HepG2 (cell line): ENCODE data around the gene WDR73. TPM values are rescaled to one million over a fixed set of nuclear protein-coding genes. Genes with fewer than 3 reads are reported as not detected.
A peak's percentile ranks its signal among the peaks of the same experiment; 100 is the strongest.

Experiments used
- EZH2 ChIP-seq: conservative IDR thresholded peaks from 2 replicates; pipeline ENCODE4 v1.6.1; 2012; ENCODE audit warnings: mild to moderate bottlenecking, low read depth, low read length, moderate library complexity
- GZF1 ChIP-seq: sonication (generic); formaldehyde crosslinking; IDR thresholded peaks from 2 replicates; pipeline ENCODE4 v1.5.1; 2020; ENCODE audit warnings: mild to moderate bottlenecking, missing genetic modification reagents
- HOXA7 ChIP-seq: sonication (generic); formaldehyde crosslinking; IDR thresholded peaks from 2 replicates; pipeline ENCODE4 v1.8.1; 2022; ENCODE audit warnings: mild to moderate bottlenecking, missing genetic modification reagents, moderate library complexity
- KLF12 ChIP-seq: sonication (generic); formaldehyde crosslinking; IDR thresholded peaks from 2 replicates; pipeline ENCODE4 v1.4.0; 2020; ENCODE audit warnings: missing genetic modification reagents, borderline replicate concordance
- KMT2A ChIP-seq: sonication (generic); formaldehyde crosslinking; IDR thresholded peaks from 2 replicates; pipeline ENCODE4 v1.4.0; 2020; ENCODE audit warnings: missing genetic modification reagents
- MTF1 ChIP-seq: sonication (generic); formaldehyde crosslinking; IDR thresholded peaks from 2 replicates; pipeline ENCODE4 v1.5.0; 2020; ENCODE audit warnings: missing genetic modification reagents
- TBX3 ChIP-seq: fragments of 450-650 bp; IDR thresholded peaks from 2 replicates; pipeline ENCODE4 v1.6.1; 2017; ENCODE audit warnings: antibody characterized with exemption, mild to moderate bottlenecking, inconsistent platforms, borderline replicate concordance
- ZBTB21 ChIP-seq: sonication (generic); formaldehyde crosslinking; IDR thresholded peaks from 2 replicates; pipeline ENCODE4 v1.4.0; 2020; ENCODE audit warnings: missing genetic modification reagents
- ZNF234 ChIP-seq: sonication (generic); formaldehyde crosslinking; conservative IDR thresholded peaks from 2 replicates; pipeline ENCODE4 v1.5.1; 2020; ENCODE audit warnings: mild to moderate bottlenecking, missing genetic modification reagents
- ZNF251 ChIP-seq: sonication (generic); formaldehyde crosslinking; IDR thresholded peaks from 2 replicates; pipeline ENCODE4 v1.9.0; 2021; ENCODE audit warnings: mild to moderate bottlenecking, missing genetic modification reagents
- ZNF629 ChIP-seq: sonication (generic); formaldehyde crosslinking; conservative IDR thresholded peaks from 2 replicates; pipeline ENCODE4 v1.5.0; 2020; ENCODE audit warnings: missing genetic modification reagents
- ZNF816 ChIP-seq: sonication (generic); formaldehyde crosslinking; IDR thresholded peaks from 2 replicates; pipeline ENCODE4 v1.8.0; 2022; ENCODE audit warnings: missing genetic modification reagents, mild to moderate bottlenecking, borderline replicate concordance
- polyA plus RNA-seq, 8 experiments: library from polyadenylated mRNA; depleted of rRNA in 3 of 8; stranded (reverse) in 7 of 8; unstranded in 1 of 8; fragments of >200 nt; fragmentation: Illumina TruSeq in 4 of 8; extraction: Trizol in 4 of 8; gene quantifications; 2 replicates each; pipeline versions ENCODE4 v1.2.1 to v1.2.3, GENCODE V29; 2011 to 2016; ENCODE audit warnings: low read depth in 4 of 8, missing spikeins in 1 of 8, mixed read lengths in 1 of 8; ENCODE audit not compliant: insufficient read depth in 1 of 8
- total RNA-seq, 5 experiments: library from RNA; depleted of rRNA; stranded (reverse); fragments of >200 nt; fragmentation: Illumina TruSeq; extraction: Trizol; gene quantifications; 2 replicates each; pipeline ENCODE4 v1.2.3, GENCODE V29; 2016; ENCODE audit warnings: low read depth in 1 of 5
- TF ChIP-seq, protein P1 (sequence below): sonication (generic); formaldehyde crosslinking; IDR thresholded peaks from 2 replicates; pipeline ENCODE4 v1.5.0; 2020; ENCODE audit warnings: mild to moderate bottlenecking, missing genetic modification reagents, borderline replicate concordance
- TF ChIP-seq, protein P2 (sequence below): sonication (generic); formaldehyde crosslinking; IDR thresholded peaks from 2 replicates; pipeline ENCODE4 v1.8.1; 2022; ENCODE audit warnings: low read depth, mild to moderate bottlenecking, missing genetic modification reagents
- TF ChIP-seq, protein P3 (sequence below): sonication (generic); formaldehyde crosslinking; IDR thresholded peaks from 2 replicates; pipeline ENCODE4 v1.8.0; 2022; ENCODE audit warnings: missing genetic modification reagents, mild to moderate bottlenecking, moderate library complexity, borderline replicate concordance

WDR73 gene
- total and polyA plus RNA-seq, 2 of the 13 experiments (the other 11 are each of a cell fraction or from before 2014, with no cell fraction given), result 20.0 to 35.5 TPM

DNA sequence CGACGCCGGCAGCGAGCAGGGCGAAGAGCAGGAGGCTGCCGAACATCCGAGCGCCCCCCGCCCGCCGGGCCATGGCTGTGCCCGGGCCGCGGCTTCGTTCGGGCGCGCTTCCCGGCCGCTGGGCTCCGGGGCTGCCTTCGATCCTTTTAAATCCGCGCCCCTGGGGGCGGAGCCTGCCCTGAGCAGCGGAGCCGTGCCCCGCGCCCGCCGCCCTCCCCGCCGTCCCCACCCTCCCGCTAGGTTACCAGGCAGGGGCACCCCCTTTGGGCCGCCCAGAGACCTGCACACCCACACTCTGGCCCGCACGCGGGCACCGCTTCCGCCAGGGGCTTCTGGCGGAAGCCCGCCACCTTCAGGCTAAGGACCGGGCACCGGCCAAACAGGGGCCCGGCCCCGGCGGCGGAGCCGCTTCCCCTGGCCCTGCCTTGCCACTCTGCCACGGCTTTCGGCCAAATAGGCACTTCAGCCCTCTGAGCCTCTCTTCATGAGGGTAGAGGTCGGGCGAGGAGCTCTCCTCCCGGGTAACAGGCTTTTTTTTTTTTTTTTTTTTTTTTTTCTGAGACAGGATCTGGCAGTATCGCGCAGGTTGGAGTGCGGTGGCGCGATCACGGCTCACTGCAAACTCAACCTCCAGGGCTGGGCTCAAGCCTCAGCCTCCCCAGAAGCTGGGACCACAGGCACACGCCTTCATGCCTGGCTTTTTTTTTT is 4.2 kb upstream of the WDR73 start, which contains the start of gene NMB (continued):
- TF ChIP-seq, protein P1, sequence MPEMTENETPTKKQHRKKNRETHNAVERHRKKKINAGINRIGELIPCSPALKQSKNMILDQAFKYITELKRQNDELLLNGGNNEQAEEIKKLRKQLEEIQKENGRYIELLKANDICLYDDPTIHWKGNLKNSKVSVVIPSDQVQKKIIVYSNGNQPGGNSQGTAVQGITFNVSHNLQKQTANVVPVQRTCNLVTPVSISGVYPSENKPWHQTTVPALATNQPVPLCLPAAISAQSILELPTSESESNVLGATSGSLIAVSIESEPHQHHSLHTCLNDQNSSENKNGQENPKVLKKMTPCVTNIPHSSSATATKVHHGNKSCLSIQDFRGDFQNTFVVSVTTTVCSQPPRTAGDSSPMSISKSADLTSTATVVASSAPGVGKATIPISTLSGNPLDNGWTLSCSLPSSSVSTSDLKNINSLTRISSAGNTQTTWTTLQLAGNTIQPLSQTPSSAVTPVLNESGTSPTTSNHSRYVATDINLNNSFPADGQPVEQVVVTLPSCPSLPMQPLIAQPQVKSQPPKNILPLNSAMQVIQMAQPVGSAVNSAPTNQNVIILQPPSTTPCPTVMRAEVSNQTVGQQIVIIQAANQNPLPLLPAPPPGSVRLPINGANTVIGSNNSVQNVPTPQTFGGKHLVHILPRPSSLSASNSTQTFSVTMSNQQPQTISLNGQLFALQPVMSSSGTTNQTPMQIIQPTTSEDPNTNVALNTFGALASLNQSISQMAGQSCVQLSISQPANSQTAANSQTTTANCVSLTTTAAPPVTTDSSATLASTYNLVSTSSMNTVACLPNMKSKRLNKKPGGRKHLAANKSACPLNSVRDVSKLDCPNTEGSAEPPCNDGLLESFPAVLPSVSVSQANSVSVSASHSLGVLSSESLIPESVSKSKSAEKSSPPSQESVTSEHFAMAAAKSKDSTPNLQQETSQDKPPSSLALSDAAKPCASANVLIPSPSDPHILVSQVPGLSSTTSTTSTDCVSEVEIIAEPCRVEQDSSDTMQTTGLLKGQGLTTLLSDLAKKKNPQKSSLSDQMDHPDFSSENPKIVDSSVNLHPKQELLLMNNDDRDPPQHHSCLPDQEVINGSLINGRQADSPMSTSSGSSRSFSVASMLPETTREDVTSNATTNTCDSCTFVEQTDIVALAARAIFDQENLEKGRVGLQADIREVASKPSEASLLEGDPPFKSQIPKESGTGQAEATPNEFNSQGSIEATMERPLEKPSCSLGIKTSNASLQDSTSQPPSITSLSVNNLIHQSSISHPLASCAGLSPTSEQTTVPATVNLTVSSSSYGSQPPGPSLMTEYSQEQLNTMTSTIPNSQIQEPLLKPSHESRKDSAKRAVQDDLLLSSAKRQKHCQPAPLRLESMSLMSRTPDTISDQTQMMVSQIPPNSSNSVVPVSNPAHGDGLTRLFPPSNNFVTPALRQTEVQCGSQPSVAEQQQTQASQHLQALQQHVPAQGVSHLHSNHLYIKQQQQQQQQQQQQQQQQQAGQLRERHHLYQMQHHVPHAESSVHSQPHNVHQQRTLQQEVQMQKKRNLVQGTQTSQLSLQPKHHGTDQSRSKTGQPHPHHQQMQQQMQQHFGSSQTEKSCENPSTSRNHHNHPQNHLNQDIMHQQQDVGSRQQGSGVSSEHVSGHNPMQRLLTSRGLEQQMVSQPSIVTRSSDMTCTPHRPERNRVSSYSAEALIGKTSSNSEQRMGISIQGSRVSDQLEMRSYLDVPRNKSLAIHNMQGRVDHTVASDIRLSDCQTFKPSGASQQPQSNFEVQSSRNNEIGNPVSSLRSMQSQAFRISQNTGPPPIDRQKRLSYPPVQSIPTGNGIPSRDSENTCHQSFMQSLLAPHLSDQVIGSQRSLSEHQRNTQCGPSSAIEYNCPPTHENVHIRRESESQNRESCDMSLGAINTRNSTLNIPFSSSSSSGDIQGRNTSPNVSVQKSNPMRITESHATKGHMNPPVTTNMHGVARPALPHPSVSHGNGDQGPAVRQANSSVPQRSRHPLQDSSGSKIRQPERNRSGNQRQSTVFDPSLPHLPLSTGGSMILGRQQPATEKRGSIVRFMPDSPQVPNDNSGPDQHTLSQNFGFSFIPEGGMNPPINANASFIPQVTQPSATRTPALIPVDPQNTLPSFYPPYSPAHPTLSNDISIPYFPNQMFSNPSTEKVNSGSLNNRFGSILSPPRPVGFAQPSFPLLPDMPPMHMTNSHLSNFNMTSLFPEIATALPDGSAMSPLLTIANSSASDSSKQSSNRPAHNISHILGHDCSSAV, result no peak
- 0 out of 2 replicates have a peak, but pooled peaks have one; percentile 39 for TF ChIP-seq KMT2A (CRISPR knock-in tag)
- TF ChIP-seq ZNF816 (CRISPR knock-in tag), result no peak
- no peak for TF ChIP-seq HOXA7 (CRISPR knock-in tag)
- no peak for TF ChIP-seq TBX3
- no peak for TF ChIP-seq KLF12 (CRISPR knock-in tag)
- TF ChIP-seq ZNF251 (CRISPR knock-in tag), result no peak
- no peak; the same call in 1 of the 2 replicates for TF ChIP-seq MTF1 (CRISPR knock-in tag)
- TF ChIP-seq ZBTB21, result no peak
- no peak for TF ChIP-seq ZNF629 (CRISPR knock-in tag)
- TF ChIP-seq EZH2, result no peak
- TF ChIP-seq, protein P2, sequence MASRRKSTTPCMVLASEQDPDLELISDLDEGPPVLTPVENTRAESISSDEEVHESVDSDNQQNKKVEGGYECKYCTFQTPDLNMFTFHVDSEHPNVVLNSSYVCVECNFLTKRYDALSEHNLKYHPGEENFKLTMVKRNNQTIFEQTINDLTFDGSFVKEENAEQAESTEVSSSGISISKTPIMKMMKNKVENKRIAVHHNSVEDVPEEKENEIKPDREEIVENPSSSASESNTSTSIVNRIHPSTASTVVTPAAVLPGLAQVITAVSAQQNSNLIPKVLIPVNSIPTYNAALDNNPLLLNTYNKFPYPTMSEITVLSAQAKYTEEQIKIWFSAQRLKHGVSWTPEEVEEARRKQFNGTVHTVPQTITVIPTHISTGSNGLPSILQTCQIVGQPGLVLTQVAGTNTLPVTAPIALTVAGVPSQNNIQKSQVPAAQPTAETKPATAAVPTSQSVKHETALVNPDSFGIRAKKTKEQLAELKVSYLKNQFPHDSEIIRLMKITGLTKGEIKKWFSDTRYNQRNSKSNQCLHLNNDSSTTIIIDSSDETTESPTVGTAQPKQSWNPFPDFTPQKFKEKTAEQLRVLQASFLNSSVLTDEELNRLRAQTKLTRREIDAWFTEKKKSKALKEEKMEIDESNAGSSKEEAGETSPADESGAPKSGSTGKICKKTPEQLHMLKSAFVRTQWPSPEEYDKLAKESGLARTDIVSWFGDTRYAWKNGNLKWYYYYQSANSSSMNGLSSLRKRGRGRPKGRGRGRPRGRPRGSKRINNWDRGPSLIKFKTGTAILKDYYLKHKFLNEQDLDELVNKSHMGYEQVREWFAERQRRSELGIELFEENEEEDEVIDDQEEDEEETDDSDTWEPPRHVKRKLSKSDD, result no peak
- TF ChIP-seq, protein P3, sequence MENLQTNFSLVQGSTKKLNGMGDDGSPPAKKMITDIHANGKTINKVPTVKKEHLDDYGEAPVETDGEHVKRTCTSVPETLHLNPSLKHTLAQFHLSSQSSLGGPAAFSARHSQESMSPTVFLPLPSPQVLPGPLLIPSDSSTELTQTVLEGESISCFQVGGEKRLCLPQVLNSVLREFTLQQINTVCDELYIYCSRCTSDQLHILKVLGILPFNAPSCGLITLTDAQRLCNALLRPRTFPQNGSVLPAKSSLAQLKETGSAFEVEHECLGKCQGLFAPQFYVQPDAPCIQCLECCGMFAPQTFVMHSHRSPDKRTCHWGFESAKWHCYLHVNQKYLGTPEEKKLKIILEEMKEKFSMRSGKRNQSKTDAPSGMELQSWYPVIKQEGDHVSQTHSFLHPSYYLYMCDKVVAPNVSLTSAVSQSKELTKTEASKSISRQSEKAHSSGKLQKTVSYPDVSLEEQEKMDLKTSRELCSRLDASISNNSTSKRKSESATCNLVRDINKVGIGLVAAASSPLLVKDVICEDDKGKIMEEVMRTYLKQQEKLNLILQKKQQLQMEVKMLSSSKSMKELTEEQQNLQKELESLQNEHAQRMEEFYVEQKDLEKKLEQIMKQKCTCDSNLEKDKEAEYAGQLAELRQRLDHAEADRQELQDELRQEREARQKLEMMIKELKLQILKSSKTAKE (CRISPR knock-in tag), result no peak
- TF ChIP-seq ZNF234 (CRISPR knock-in tag), result no peak
- no peak for TF ChIP-seq GZF1 (CRISPR knock-in tag)
